ENCODE data around the gene MT1M.

DNA sequence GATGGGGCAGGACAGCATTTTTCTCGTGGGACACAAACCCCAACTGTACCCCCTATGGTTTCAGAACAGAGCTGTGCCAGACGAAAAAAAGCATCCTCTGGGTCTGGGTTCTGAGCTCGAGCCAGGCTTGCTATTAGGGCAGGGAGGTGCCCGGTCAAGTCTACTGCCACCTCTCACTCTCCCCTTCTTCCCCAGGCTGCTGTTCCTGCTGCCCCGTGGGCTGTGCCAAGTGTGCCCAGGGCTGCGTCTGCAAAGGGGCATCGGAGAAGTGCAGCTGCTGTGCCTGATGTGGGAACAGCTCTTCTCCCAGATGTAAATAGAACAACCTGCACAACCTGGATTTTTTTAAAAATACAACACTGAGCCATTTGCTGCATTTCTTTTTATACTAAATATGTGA lies 5.8 kb upstream of the MT1M start:
- TF ChIP-seq, protein P1, sequence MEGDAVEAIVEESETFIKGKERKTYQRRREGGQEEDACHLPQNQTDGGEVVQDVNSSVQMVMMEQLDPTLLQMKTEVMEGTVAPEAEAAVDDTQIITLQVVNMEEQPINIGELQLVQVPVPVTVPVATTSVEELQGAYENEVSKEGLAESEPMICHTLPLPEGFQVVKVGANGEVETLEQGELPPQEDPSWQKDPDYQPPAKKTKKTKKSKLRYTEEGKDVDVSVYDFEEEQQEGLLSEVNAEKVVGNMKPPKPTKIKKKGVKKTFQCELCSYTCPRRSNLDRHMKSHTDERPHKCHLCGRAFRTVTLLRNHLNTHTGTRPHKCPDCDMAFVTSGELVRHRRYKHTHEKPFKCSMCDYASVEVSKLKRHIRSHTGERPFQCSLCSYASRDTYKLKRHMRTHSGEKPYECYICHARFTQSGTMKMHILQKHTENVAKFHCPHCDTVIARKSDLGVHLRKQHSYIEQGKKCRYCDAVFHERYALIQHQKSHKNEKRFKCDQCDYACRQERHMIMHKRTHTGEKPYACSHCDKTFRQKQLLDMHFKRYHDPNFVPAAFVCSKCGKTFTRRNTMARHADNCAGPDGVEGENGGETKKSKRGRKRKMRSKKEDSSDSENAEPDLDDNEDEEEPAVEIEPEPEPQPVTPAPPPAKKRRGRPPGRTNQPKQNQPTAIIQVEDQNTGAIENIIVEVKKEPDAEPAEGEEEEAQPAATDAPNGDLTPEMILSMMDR (conservative IDR thresholded peaks at IDR 0.05; ENCODE audit: low read depth in 2 of 2): no peak
- TF ChIP-seq POLR2AphosphoS5 (IDR thresholded peaks at IDR 0.05; ENCODE audit: low read depth) (no peak), EZH2 (IDR thresholded peaks at IDR 0.05; ENCODE audit: low read depth, unreplicated experiment) (no peak)
- TF ChIP-seq, protein P2, sequence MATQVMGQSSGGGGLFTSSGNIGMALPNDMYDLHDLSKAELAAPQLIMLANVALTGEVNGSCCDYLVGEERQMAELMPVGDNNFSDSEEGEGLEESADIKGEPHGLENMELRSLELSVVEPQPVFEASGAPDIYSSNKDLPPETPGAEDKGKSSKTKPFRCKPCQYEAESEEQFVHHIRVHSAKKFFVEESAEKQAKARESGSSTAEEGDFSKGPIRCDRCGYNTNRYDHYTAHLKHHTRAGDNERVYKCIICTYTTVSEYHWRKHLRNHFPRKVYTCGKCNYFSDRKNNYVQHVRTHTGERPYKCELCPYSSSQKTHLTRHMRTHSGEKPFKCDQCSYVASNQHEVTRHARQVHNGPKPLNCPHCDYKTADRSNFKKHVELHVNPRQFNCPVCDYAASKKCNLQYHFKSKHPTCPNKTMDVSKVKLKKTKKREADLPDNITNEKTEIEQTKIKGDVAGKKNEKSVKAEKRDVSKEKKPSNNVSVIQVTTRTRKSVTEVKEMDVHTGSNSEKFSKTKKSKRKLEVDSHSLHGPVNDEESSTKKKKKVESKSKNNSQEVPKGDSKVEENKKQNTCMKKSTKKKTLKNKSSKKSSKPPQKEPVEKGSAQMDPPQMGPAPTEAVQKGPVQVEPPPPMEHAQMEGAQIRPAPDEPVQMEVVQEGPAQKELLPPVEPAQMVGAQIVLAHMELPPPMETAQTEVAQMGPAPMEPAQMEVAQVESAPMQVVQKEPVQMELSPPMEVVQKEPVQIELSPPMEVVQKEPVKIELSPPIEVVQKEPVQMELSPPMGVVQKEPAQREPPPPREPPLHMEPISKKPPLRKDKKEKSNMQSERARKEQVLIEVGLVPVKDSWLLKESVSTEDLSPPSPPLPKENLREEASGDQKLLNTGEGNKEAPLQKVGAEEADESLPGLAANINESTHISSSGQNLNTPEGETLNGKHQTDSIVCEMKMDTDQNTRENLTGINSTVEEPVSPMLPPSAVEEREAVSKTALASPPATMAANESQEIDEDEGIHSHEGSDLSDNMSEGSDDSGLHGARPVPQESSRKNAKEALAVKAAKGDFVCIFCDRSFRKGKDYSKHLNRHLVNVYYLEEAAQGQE (IDR thresholded peaks at IDR 0.05; ENCODE audit: unreplicated experiment): no peak

Data from GM23338 (cell line).